ENCODE results near the gene TEX19. TPM values are rescaled to one million over a fixed set of nuclear protein-coding genes. Genes with fewer than 3 reads are reported as not detected.

TEX19 gene
- polyA plus RNA-seq, 2 of the 4 experiments (the other 2 are of a cell fraction), result 0.43 to 0.50 TPM

DNA sequence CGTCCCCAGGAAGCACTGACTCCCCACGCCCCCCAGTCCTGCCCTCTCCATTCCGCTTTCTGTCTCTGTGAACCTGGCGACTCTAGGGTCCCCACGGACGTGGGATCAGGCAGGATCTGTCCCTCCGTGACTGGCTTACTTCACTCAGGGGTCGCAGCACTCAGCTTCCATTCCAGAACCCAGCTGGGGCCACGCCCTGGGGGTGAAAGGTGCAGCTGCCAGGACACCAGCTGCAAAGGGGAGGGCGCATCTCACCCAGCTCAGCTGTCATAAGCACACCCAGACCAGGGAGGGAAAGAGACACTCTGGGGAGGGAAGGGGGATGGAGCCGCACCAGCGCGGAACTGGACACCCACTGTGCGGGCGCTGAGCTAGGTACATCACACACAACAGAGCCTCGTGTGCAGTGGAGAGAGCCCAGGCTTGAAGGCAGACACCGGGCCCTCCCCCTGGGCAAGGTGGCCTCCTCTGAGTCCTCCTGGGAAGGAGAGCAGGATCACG, 40.6 kb downstream of the TEX19 start:
- Histone ChIP-seq H3K4me2 (no peak overlapping the region), H3K9me3 (no peaks in the 10 kb centered on the region), H3K4me3 (no peak overlapping the region), H3K4me1 (peaks cover 15% of the 10 kb centered on the region), H3K27ac (no peak overlapping the region)
- ATAC-seq (no peak), FAIRE-seq (no peak), DNase-seq (ENCODE audit: low read depth in 1 of 2, low spot score in 1 of 2) (no peak)
- 83% methylated on average over 18 of the region's 18 CpGs for WGBS (ENCODE audit: missing lambda C conversion rate)
- CTCF ChIA-PET, result interaction anchor here (1.0 to 3.8 kb wide), 10 partner anchors 10 to 163 kb away, joined by 3 to 19 read pairs (median 4); no protein-coding TSS in a partner anchor
- TF ChIP-seq FOSL2 (IDR thresholded peaks at IDR 0.05) (no peak), FOSL2 (CRISPR knock-in tag; IDR thresholded peaks at IDR 0.05) (no peak), FOSB (CRISPR knock-in tag; IDR thresholded peaks at IDR 0.05) (no peak), EHMT2 (IDR thresholded peaks at IDR 0.05; ENCODE audit: low read depth) (no peak), TP53 (CRISPR knock-in tag; IDR thresholded peaks at IDR 0.05) (no peak), KDM1A (IDR thresholded peaks at IDR 0.05; ENCODE audit: low read depth) (no peak)
- TF ChIP-seq, protein P1, sequence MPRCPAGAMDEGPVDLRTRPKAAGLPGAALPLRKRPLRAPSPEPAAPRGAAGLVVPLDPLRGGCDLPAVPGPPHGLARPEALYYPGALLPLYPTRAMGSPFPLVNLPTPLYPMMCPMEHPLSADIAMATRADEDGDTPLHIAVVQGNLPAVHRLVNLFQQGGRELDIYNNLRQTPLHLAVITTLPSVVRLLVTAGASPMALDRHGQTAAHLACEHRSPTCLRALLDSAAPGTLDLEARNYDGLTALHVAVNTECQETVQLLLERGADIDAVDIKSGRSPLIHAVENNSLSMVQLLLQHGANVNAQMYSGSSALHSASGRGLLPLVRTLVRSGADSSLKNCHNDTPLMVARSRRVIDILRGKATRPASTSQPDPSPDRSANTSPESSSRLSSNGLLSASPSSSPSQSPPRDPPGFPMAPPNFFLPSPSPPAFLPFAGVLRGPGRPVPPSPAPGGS (IDR thresholded peaks at IDR 0.05), result no peak
- POLR2A ChIA-PET, result no interaction called here

DNA sequence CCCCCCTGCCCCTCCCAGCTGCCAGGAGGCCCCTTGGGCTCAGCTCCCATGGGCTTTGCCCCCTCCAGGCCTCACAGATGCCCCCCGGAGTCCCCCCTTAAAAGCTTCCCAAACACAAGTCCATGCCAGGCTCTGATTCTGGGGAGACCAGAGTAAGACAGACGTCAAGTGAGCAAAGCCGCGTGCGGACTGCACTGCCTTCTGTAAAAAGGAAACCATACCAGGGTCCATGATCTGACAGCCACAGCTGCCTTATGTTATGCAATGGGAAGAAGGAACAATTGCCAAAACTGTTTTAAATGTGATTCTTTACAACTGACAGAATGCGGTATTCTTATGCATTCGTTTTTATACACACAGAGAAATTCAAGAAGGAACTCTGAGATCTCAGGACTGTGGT, 41.2 kb downstream of the TEX19 start:
- CTCF ChIA-PET, result interaction anchor here (1.1 to 3.8 kb wide), 8 partner anchors 10 to 99 kb away, joined by 3 to 19 read pairs (median 4); no protein-coding TSS in a partner anchor
- Histone ChIP-seq H3K4me2 (no peak overlapping the region), H3K4me1 (peaks cover 15% of the 10 kb centered on the region), H3K4me3 (no peak overlapping the region), H3K27ac (no peak overlapping the region), H3K9me3 (no peaks in the 10 kb centered on the region)
- TF ChIP-seq ZC3H11A (IDR thresholded peaks at IDR 0.05), result no peak
- no peak for ATAC-seq
- FAIRE-seq, result no peak
- no peak for DNase-seq (ENCODE audit: low read depth in 1 of 2, low spot score in 1 of 2)
- POLR2A ChIA-PET, result no interaction called here
- WGBS (ENCODE audit: missing lambda C conversion rate), result 92% methylated on average over 6 of the region's 7 CpGs

DNA sequence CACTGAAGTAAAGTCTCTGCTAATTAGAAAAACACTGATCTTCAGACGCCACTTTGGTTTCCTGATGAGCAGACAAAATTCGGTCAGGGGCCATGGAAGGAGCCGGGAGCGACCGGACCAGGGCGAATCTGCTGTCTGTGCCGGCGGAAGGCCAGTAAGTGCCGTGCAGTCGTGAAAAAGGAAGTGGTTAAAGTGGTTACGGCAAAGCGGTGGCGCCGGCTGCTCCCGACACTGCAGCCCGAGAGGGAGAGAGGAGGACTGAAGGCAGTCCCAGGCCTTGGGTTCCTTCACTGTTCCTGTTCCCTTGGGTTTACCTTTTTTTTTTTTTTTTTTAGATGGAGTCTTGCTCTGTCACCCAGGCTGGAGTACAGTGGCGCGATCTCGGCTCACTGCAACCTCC, 41.8 kb downstream of the TEX19 start:
- H3K4me2 ChIP-seq, result no peak overlapping the region
- WGBS (ENCODE audit: missing lambda C conversion rate), result 95% methylated on average over 19 of the region's 19 CpGs
- peaks cover 15% of the 10 kb centered on the region for H3K4me1 ChIP-seq
- TF ChIP-seq MAFK (IDR thresholded peaks at IDR 0.05; ENCODE audit: partially characterized antibody) (peak; percentile 29), HOXA7 (CRISPR knock-in tag; IDR thresholded peaks at IDR 0.05) (no peak), MAZ (IDR thresholded peaks at IDR 0.05; ENCODE audit: borderline replicate concordance, low read depth, low read length) (no peak), TP53 (CRISPR knock-in tag; IDR thresholded peaks at IDR 0.05) (no peak), GATA3 (IDR thresholded peaks at IDR 0.05; ENCODE audit: borderline replicate concordance) (no peak), KDM1A (IDR thresholded peaks at IDR 0.05; ENCODE audit: low read depth) (no peak)
- FAIRE-seq, result no peak
- no peak overlapping the region for H3K4me3 ChIP-seq
- no peaks in the 10 kb centered on the region for H3K9me3 ChIP-seq
- ChIA-PET CTCF (interaction anchor here (1.8 to 3.8 kb wide), 2 partner anchors 13 to 100 kb away, joined by 5 to 19 read pairs; no protein-coding TSS in a partner anchor), POLR2A (no interaction called here)
- H3K27ac ChIP-seq, result no peak overlapping the region
- no peak for DNase-seq (ENCODE audit: low read depth in 1 of 2, low spot score in 1 of 2)
- ATAC-seq, result no peak

DNA sequence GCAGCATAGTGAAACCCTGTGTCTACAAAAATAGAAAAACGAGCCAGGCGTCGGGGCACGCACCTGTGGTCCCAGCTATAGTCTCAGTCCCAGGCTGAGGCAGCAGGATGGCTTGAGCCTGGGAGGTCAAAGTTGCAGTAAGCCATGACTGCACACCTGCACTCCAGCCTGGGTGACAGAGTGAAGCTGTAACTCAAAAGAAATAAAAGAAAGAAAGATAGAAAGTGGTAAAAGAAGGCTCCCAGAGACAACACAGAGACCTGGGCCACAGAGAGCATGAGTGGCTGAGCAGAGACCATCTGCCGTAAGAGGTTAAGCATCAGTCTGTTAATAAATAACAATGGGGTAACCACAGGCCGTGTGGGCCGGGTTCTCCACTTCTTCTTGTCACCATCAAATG, 43.8 kb downstream of the TEX19 start:
- no peaks in the 10 kb centered on the region for H3K9me3 ChIP-seq
- no peak overlapping the region for H3K4me3 ChIP-seq
- H3K4me1 ChIP-seq, result peaks cover 10% of the 10 kb centered on the region
- 65% methylated on average over 7 of the region's 7 CpGs for WGBS (ENCODE audit: missing lambda C conversion rate)
- TF ChIP-seq CHD4 (IDR thresholded peaks at IDR 0.05; ENCODE audit: borderline replicate concordance) (no peak), FOXS1 (CRISPR knock-in tag; IDR thresholded peaks at IDR 0.05) (no peak), RARB (CRISPR knock-in tag; IDR thresholded peaks at IDR 0.05) (no peak), NPAS2 (CRISPR knock-in tag; IDR thresholded peaks at IDR 0.05; ENCODE audit: borderline replicate concordance) (no peak), HOXA7 (CRISPR knock-in tag; IDR thresholded peaks at IDR 0.05) (no peak), EHF (CRISPR knock-in tag; IDR thresholded peaks at IDR 0.05) (no peak), PHF8 (IDR thresholded peaks at IDR 0.05; ENCODE audit: borderline replicate concordance, low read depth) (no peak), HDAC2 (IDR thresholded peaks at IDR 0.05) (no peak), EHMT2 (IDR thresholded peaks at IDR 0.05; ENCODE audit: low read depth) (no peak), FOSB (CRISPR knock-in tag; IDR thresholded peaks at IDR 0.05) (no peak), JUNB (IDR thresholded peaks at IDR 0.05) (no peak)
- TF ChIP-seq, protein P2, sequence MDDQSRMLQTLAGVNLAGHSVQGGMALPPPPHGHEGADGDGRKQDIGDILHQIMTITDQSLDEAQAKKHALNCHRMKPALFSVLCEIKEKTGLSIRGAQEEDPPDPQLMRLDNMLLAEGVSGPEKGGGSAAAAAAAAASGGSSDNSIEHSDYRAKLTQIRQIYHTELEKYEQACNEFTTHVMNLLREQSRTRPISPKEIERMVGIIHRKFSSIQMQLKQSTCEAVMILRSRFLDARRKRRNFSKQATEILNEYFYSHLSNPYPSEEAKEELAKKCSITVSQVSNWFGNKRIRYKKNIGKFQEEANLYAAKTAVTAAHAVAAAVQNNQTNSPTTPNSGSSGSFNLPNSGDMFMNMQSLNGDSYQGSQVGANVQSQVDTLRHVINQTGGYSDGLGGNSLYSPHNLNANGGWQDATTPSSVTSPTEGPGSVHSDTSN (IDR thresholded peaks at IDR 0.05), result no peak
- TF ChIP-seq, protein P3, sequence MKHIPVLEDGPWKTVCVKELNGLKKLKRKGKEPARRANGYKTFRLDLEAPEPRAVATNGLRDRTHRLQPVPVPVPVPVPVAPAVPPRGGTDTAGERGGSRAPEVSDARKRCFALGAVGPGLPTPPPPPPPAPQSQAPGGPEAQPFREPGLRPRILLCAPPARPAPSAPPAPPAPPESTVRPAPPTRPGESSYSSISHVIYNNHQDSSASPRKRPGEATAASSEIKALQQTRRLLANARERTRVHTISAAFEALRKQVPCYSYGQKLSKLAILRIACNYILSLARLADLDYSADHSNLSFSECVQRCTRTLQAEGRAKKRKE (CRISPR knock-in tag; IDR thresholded peaks at IDR 0.05; ENCODE audit: low read depth), result no peak
- TF ChIP-seq, protein P1 (IDR thresholded peaks at IDR 0.05), result no peak
- TF ChIP-seq, protein P4, sequence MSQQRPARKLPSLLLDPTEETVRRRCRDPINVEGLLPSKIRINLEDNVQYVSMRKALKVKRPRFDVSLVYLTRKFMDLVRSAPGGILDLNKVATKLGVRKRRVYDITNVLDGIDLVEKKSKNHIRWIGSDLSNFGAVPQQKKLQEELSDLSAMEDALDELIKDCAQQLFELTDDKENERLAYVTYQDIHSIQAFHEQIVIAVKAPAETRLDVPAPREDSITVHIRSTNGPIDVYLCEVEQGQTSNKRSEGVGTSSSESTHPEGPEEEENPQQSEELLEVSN (IDR thresholded peaks at IDR 0.05; ENCODE audit: borderline replicate concordance, low read depth), result no peak
- H3K27ac ChIP-seq, result no peak overlapping the region
- DNase-seq (ENCODE audit: low read depth in 1 of 2, low spot score in 1 of 2) (no peak), ATAC-seq (no peak), FAIRE-seq (no peak)
- ChIA-PET CTCF (interaction anchor here (0.9 to 1.9 kb wide), 5 partner anchors 11 to 92 kb away, joined by 4 to 9 read pairs (median 4); no protein-coding TSS in a partner anchor), POLR2A (interaction anchor here (0.6 kb wide), 1 partner anchor 51 kb away, joined by 3 read pairs; no protein-coding TSS in a partner anchor)
- no peak overlapping the region for H3K4me2 ChIP-seq

Data from A549 (cell line).